Measurements from ENCODE around the gene PROSER3. TPM values are rescaled to one million over a fixed set of nuclear protein-coding genes. Genes with fewer than 3 reads are reported as not detected.

PROSER3 gene
- 10 to 100 TPM; 15.6 to 26.2 (median 26.0) TPM for polyA plus RNA-seq (ENCODE audit: insufficient read length in 3 of 3)
- long read RNA-seq, donor 1 = 0 reads
- long read RNA-seq, donor 2 = 0 reads
- long read RNA-seq, donor 3 = 0 reads
- long read RNA-seq, donor 4, partial matches to known transcripts = 9 of 11 reads
- long read RNA-seq, donor 4, other reads (novel, unspliced or antisense) = 0 of 11 reads
- long read RNA-seq, donor 5 = 0 reads
- long read RNA-seq, donor 6, partial matches to known transcripts = 0 of 1 reads
- long read RNA-seq, donor 6, other reads (novel, unspliced or antisense) = 0 of 1 reads
- long read RNA-seq, donor 7, partial matches to known transcripts = 0 of 2 reads
- long read RNA-seq, donor 7, other reads (novel, unspliced or antisense) = 0 of 2 reads
- long read RNA-seq, donor 8, partial matches to known transcripts = 0 of 2 reads
- long read RNA-seq, donor 8, other reads (novel, unspliced or antisense) = 0 of 2 reads
- long read RNA-seq, donor 9 = 0 reads
- long read RNA-seq, donor 10, partial matches to known transcripts = 6 of 7 reads
- long read RNA-seq, donor 10, other reads (novel, unspliced or antisense) = 0 of 7 reads
- long read RNA-seq, donor 11 = 0 reads
- long read RNA-seq, donor 12, partial matches to known transcripts = 0 of 3 reads
- long read RNA-seq, donor 12, other reads (novel, unspliced or antisense) = 0 of 3 reads
- long read RNA-seq, donor 13, partial matches to known transcripts = 0 of 1 reads
- long read RNA-seq, donor 13, other reads (novel, unspliced or antisense) = 0 of 1 reads
- long read RNA-seq, donor 14 = 0 reads
- long read RNA-seq, donor 15, partial matches to known transcripts = 0 of 3 reads
- long read RNA-seq, donor 15, other reads (novel, unspliced or antisense) = 0 of 3 reads
- long read RNA-seq, donor 16 = 0 reads

DNA sequence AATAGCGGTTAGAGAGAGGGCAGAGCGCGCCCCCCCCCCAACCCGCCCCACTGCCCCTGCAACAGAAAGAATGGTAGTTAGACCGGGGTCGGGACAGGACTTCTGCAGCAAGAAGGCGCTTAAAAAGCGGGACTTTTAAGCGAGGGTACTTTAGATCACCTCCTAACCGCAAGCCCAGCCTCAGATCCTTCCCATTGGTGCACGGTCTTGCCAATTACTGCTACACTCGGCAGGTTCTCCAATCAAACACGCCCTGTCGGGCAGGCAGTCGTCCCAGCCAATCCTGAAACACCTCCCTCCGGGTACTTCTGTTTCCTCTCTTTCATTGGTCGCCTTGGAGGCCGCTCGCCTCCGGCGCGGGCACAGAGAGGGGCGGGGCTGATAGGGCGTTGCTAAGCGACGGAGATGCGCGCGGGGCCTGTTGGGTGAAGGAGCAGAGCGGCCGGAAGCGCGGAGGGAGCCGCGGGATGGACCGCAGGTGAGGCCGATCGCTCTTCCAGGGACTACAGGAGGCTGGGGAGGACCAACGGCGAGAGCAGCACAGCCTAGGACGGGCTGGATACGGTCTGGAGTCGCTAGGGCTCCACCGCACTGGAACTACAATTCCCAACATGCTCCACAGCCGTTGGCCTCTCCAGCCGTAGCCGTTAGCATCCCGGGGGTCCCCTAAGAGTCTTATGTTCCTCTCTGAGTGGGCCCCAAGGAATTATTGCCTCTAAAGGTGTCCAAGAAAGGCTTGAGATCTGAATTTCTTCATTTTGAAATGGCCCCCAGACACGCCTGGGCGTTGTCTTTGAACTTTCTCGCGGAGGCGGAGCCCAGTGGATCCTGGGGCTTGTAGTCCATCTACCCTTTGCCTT is at the start of gene PROSER3:
Gene PROSER3 (plus strand): TSS at position 428 of the 860 bp plus-strand sequence. CDS start 40 bp downstream, at position 468.
- peak; percentile 99 for DNase-seq

DNA sequence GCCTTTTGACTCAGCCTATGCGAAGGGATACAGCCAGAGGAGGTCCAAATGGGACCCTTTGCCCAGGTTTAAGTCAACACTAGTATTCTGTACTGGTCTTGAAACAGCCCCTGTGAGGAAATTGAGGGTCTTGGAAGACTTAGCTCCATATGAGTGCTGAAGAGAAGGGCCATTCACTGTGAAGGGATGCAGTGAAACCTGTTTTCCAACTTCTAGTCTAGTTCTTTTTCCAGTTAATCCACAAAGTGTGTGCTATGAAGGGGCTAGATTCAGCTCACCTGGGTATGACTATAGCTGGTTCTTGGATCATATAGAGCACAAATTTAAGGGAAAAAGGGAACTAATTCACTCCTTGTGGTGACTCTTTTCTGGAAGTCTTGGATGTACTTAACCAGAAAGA is 49.6 kb upstream of the PROSER3 start:
- DNase-seq = no peak

GRCh38 chr19:35710784-35711723 is 46.9 kb upstream of the PROSER3 start:
- no peak for DNase-seq

DNA sequence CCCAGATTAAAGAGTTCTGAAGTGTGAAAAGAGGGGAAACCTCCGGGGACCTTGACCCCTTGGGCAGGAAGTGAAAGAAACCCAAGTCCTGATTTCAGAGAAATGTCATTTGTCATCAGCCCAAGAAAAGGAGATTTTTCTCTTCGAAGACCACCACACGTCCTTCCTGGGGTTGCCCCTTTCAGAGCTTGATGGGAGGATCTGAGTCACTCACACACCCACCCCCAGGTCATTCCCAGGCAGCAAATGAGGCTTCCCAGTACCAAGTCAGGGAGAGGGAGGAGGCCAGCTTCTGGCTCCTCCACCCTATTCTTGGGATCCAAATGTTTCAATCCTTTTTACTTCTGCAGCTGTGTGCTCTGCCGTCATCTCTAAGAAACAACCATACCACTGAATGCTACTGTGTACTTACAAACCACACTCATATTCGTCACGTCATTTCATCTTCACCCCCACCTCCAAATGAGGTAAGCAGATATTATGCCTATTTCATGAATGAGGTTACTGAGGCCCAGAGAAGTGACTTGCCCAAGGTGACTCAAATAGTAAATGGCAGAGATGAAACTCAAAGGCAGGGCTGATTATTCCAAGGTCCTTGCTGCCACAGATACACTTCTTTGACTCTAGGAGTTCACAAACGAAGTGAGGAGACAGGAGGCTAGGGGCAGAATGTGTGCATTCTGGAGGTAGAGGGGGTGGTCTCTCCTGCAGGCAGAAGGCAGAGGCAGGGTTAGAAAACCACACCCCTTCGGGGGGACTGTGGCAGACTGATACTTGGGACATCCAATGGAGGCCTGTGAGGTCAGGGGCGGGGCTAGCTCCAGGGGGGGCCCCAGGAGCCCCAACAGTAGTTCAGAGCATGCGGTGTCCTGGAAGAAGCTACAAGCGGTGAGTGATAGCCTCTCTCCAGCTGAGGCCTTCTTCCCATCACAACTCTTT is 45.1 kb upstream of the PROSER3 start:
- no peak for DNase-seq

- no peak for DNase-seq
Observed at GRCh38 chr19:35713506-35713850, 44.5 kb upstream of the PROSER3 start.

GRCh38 chr19:35713904-35714495 is 44.0 kb upstream of the PROSER3 start:
- no peak for DNase-seq

GRCh38 chr19:35714601-35715354 is 43.2 kb upstream of the PROSER3 start:
- DNase-seq = no peak

GRCh38 chr19:35715355-35715809 is 42.6 kb upstream of the PROSER3 start:
- DNase-seq = no peak

DNA sequence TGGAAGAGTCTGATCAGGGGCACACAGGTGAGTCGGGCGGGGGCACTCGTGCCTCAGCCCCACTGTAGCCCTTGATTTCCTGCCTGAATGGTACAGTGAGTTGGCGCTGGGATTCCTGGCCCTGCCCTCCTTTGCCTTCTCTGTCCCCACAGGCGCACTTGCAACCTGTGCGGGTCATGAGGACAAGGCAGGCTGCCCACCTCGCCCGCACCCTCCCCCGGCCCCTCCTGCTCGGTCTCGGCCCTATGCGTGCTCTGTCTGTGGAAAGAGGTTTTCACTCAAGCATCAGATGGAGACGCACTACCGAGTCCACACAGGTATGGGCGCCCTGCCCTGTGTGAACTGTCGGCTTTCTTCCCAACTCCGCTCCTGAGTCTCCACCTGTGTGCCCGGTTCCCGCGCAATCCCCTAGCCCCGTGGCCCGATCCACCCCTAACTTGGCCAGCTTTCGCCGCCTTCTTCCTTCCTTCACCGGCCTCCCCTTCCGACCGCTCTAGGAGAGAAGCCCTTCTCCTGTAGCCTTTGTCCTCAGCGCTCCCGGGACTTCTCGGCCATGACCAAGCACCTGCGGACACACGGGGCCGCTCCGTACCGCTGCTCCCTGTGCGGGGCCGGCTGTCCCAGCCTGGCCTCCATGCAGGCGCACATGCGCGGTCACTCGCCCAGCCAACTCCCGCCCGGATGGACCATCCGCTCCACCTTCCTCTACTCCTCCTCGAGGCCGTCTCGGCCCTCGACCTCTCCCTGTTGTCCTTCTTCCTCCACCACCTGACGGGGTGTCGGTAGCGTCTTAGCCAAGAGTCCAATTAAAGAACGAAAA is 41.8 kb upstream of the PROSER3 start:
- DNase-seq = peak; percentile 41

DNA sequence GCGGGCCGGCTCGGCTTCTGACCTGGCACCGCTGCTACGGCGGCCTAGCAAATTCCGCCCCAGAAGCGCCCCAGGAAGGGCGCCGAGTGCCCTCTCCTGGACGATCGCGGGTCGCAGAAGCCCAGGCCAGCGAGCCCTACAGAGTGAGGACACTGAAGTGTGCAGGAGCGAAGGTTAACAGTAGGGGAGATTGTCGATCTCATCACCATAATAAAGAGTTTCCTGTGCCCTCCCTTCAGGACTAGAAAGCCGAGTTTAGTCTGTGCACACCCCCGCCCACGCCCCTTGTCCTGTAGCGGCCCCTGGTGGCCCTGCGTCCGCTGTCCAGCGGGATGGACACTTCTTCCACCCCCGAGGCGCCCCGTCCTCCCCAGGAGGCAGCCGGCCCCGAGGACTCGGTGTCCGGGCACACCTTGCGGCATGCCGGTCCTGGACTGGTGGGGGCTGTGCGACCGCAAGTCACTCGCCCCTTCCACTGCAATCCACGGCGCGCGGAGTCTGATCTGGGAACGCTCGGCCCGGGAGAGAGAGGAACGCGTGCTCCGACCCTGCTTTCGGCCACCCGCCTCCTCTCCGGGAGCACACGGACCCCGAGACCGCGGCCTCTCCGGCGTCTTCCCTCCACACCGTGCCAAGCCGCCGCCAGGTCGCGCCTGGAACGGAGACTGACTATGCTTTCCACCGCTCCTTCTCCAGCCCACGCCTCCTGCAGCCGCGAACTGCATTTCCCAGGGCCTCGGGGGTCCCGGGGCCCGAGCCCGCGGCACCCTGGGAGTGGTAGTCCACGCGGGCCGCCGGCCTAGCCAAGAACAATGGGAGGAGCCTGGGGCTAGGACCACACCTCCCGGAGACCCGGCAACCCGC is 40.9 kb upstream of the PROSER3 start:
- peak; percentile 83 for DNase-seq

- peak; percentile 95 for DNase-seq
Observed at GRCh38 chr19:35717665-35718344, 40.2 kb upstream of the PROSER3 start, which contains the start of gene KMT2B. KMT2B (plus strand) TSS chr19:35718003; CDS start chr19:35718019, 16 bp downstream.

GRCh38 chr19:35718345-35719041 is 39.5 kb upstream of the PROSER3 start:
- DNase-seq = no peak

DNA sequence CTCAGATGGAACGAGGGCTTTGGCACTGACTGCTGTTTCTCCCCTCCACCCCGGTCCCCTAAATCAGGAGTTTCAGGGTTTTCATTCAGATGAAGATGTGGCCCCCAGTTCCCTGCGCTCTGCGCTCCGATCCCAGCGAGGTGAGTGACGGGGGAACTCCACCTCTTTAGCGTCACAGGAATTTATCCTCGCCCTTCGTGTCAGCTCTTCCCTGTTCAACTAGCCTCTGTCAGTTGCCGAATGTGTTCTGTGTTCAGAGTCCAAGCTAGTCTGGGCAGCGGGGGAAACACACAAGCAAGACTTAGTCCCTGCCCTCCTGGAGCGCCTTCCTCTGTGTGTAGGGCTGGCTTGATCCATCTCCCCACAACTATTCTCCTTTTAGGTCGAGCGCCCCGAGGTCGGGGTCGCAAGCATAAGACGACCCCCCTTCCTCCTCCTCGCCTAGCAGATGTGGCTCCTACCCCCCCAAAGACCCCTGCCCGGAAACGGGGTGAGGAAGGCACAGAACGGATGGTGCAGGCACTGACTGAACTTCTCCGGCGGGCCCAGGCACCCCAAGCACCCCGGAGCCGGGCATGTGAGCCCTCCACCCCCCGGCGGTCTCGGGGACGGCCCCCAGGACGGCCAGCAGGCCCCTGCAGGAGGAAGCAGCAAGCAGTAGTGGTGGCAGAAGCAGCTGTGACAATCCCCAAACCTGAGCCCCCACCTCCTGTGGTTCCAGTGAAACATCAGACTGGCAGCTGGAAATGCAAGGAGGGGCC is 38.4 kb upstream of the PROSER3 start:
- no peak for DNase-seq

GRCh38 chr19:35720163-35720524 is 37.8 kb upstream of the PROSER3 start:
- no peak for DNase-seq
